K562 (cell line): Measurements from ENCODE around the gene STK4.

Experiments used
- CTCF ChIP-seq, 3 experiments: IDR thresholded peaks in 2 of 3; conservative IDR thresholded peaks in 1 of 3; 2 replicates each; pipeline ENCODE4 v1.5.1; 2011 to 2012; ENCODE audit warnings: low read length in 3 of 3, mild to moderate bottlenecking in 3 of 3, control low read depth in 2 of 3, improper control_type of control experiment in 1 of 3, inconsistent platforms in 1 of 3, low read depth in 1 of 3, mixed read lengths in 1 of 3, moderate library complexity in 1 of 3; ENCODE audit not compliant: insufficient read depth in 2 of 3
- FOXO4 ChIP-seq: fragments of 450-650 bp; formaldehyde crosslinking; IDR thresholded peaks from 2 replicates; pipeline ENCODE4 v1.4.0; 2020; ENCODE audit warnings: mild to moderate bottlenecking, moderate library complexity
- HMG20A ChIP-seq: fragments of 450-650 bp; formaldehyde crosslinking; conservative IDR thresholded peaks from 2 replicates; pipeline ENCODE4 v1.4.0; 2020; ENCODE audit warnings: mild to moderate bottlenecking, mixed read lengths
- NCOA1 ChIP-seq: fragments of 450-650 bp; IDR thresholded peaks from 2 replicates; pipeline ENCODE4 v1.6.1; 2016; ENCODE audit warnings: low read depth
- NR2F6 ChIP-seq: fragments of 450-650 bp; formaldehyde crosslinking; IDR thresholded peaks from 2 replicates; pipeline ENCODE4 v1.4.0; 2020; ENCODE audit warnings: mild to moderate bottlenecking
- POLR2A ChIP-seq: fragments of 450-650 bp; conservative IDR thresholded peaks from 2 replicates; pipeline ENCODE4 v1.6.1; 2016
- POLR2AphosphoS5 ChIP-seq: IDR thresholded peaks from 2 replicates; pipeline ENCODE4 v1.6.1; 2011; ENCODE audit warnings: mild to moderate bottlenecking, low read depth, low read length, moderate library complexity; ENCODE audit not compliant: control insufficient read depth, insufficient read depth
- RFX1 ChIP-seq: fragments of 450-650 bp; IDR thresholded peaks from 2 replicates; pipeline ENCODE4 v1.6.1; 2016; ENCODE audit warnings: mild to moderate bottlenecking, moderate library complexity
- ZBTB17 ChIP-seq: fragments of 450-650 bp; formaldehyde crosslinking; IDR thresholded peaks from 2 replicates; pipeline ENCODE4 v1.4.0; 2020; ENCODE audit warnings: mild to moderate bottlenecking
- ZC3H11A ChIP-seq: IDR thresholded peaks from 2 replicates; pipeline ENCODE4 v1.6.1; 2012; ENCODE audit warnings: low read depth, low read length, improper control_type of control experiment
- ZKSCAN1 ChIP-seq: fragments of 150-350 bp; IDR thresholded peaks from 2 replicates; pipeline ENCODE4 v1.6.1; 2016; ENCODE audit warnings: low read depth, low read length
- ZNF140 ChIP-seq: fragments of 250-450 bp; sonication (Bioruptor Pico); IDR thresholded peaks from 2 replicates; pipeline ENCODE4 v1.8.0; 2021; ENCODE audit warnings: moderate library complexity, mild to moderate bottlenecking, inconsistent platforms
- ZNF780A ChIP-seq: fragments of 250-450 bp; sonication (Bioruptor Pico); IDR thresholded peaks from 2 replicates; pipeline ENCODE4 v1.5.0; 2021; ENCODE audit warnings: mild to moderate bottlenecking
- ZNF830 ChIP-seq: fragments of 250-450 bp; sonication (Bioruptor Pico); IDR thresholded peaks from 2 replicates; pipeline ENCODE4 v1.5.0; 2021; ENCODE audit warnings: mild to moderate bottlenecking

DNA sequence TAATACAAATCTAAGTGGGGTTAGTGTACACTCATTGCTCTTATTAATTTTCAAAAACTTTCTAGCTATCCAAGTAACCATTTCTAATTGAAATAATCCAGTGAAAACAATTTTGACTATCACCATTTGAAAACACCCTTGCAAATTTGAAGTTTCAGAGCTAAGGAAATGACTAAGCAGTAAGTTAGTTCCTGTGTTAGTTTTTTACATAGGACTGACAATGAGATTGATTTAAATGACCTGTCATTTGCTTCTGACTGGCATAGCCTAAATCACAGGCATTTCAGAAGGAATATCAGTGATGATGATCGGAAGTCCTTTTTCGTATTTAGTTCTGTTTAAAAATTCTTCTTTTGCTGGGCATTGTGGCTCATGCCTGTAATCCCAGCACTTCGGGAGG, 27.0 kb downstream of the STK4 start:
- TF ChIP-seq RFX1: no peak
- no peak for TF ChIP-seq FOXO4 (CRISPR knock-in tag)
- no peak for TF ChIP-seq ZNF830
- TF ChIP-seq CTCF (IDR thresholded peaks at IDR 0.05 in 2 of 3, conservative IDR thresholded peaks at IDR 0.05 in 1 of 3; ENCODE audit: insufficient read depth in 2 of 3, low read depth in 1 of 3, low read length in 3 of 3): no peak
- TF ChIP-seq NCOA1: no peak
- no peak for TF ChIP-seq NR2F6 (CRISPR knock-in tag)
- TF ChIP-seq HMG20A (CRISPR knock-in tag): no peak
- TF ChIP-seq ZKSCAN1: no peak
- no peak for TF ChIP-seq ZC3H11A
- TF ChIP-seq ZNF780A (CRISPR knock-in tag): no peak
- TF ChIP-seq POLR2A: no peak
- TF ChIP-seq ZNF140 (CRISPR knock-in tag): no peak
- TF ChIP-seq POLR2AphosphoS5: no peak
- TF ChIP-seq ZBTB17: no peak
